ENCODE data around the gene FNIP1. TPM values are rescaled to one million over a fixed set of nuclear protein-coding genes. Genes with fewer than 3 reads are reported as not detected.

FNIP1 gene
- total and polyA plus RNA-seq, 9 of the 15 experiments (the other 6 are each of a cell fraction or from before 2014, with no cell fraction given): 5.0 to 32.8 (median 18.4) TPM

GRCh38 chr5:131640043-131640856 lies 156.6 kb downstream of the FNIP1 start (continued):
- TF ChIP-seq, protein P1, sequence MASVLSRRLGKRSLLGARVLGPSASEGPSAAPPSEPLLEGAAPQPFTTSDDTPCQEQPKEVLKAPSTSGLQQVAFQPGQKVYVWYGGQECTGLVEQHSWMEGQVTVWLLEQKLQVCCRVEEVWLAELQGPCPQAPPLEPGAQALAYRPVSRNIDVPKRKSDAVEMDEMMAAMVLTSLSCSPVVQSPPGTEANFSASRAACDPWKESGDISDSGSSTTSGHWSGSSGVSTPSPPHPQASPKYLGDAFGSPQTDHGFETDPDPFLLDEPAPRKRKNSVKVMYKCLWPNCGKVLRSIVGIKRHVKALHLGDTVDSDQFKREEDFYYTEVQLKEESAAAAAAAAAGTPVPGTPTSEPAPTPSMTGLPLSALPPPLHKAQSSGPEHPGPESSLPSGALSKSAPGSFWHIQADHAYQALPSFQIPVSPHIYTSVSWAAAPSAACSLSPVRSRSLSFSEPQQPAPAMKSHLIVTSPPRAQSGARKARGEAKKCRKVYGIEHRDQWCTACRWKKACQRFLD (CRISPR knock-in tag; IDR thresholded peaks at IDR 0.05): no peak
- TF ChIP-seq THAP7 (CRISPR knock-in tag; IDR thresholded peaks at IDR 0.05) (no peak), CTCFL (IDR thresholded peaks at IDR 0.05; ENCODE audit: borderline replicate concordance, insufficient read depth, low read depth, low read length, poor library complexity, severe bottlenecking) (no peak), CREB3 (tag; conservative IDR thresholded peaks at IDR 0.05; ENCODE audit: low read depth) (no peak), ZNF274 (IDR thresholded peaks at IDR 0.05; ENCODE audit: borderline replicate concordance, low read depth, low read length) (no peak), ZNF551 (CRISPR knock-in tag; IDR thresholded peaks at IDR 0.05) (no peak), CBX8 (IDR thresholded peaks at IDR 0.05; ENCODE audit: borderline replicate concordance, extremely low read depth, low read depth, low read length, poor library complexity, severe bottlenecking) (no peak), HNRNPLL (IDR thresholded peaks at IDR 0.05; ENCODE audit: low read depth, low read length, poor library complexity, severe bottlenecking) (no peak), RBM25 (IDR thresholded peaks at IDR 0.05; ENCODE audit: low read depth, low read length, severe bottlenecking) (no peak), CXXC5 (CRISPR knock-in tag; IDR thresholded peaks at IDR 0.05) (no peak), KAT7 (CRISPR knock-in tag; IDR thresholded peaks at IDR 0.05; ENCODE audit: borderline replicate concordance) (0 out of 2 replicates have a peak, but pooled peaks have one; percentile 33), GATA2 (CRISPR knock-in tag; IDR thresholded peaks at IDR 0.05) (peak; percentile 83), NELFE (IDR thresholded peaks at IDR 0.05; ENCODE audit: insufficient read depth, insufficient read length) (no peak), MTA3 (IDR thresholded peaks at IDR 0.05; ENCODE audit: borderline replicate concordance) (no peak), POLR3G (IDR thresholded peaks at IDR 0.05; ENCODE audit: extremely low read depth, insufficient read length, insufficient replicate concordance) (no peak), LEF1 (IDR thresholded peaks at IDR 0.05) (0 out of 2 replicates have a peak, but pooled peaks have one; percentile 37), ZNF174 (CRISPR knock-in tag; IDR thresholded peaks at IDR 0.05) (no peak), MTA2 (IDR thresholded peaks at IDR 0.05; ENCODE audit: low read depth) (peak; percentile 80), ETV1 (tag; conservative IDR thresholded peaks at IDR 0.05; ENCODE audit: low read depth) (peak; percentile 76), KDM4B (IDR thresholded peaks at IDR 0.05; ENCODE audit: borderline replicate concordance in 2 of 2, low read depth in 1 of 2) (no peak), ZNF165 (CRISPR knock-in tag; IDR thresholded peaks at IDR 0.05; ENCODE audit: borderline replicate concordance) (no peak), GABPA (tag; conservative IDR thresholded peaks at IDR 0.05; ENCODE audit: low read depth) (no peak)

Data from K562 (cell line).